HG02938 (cell line): ENCODE measurements around the gene TNFRSF8.
"Not testable (repeated sequence)": the region's sequence is repeated elsewhere in the genome, so short reads cannot be mapped to it uniquely, and the experiment has no call there.

Experiments used
- ATAC-seq: cut with Tn5 transposase; IDR thresholded peaks from one replicate; pipeline ENCODE4 v1.9.1; 2021; ENCODE audit warnings: mild to moderate bottlenecking, moderate library complexity; ENCODE audit not compliant: unreplicated experiment

TNFRSF8 gene

DNA sequence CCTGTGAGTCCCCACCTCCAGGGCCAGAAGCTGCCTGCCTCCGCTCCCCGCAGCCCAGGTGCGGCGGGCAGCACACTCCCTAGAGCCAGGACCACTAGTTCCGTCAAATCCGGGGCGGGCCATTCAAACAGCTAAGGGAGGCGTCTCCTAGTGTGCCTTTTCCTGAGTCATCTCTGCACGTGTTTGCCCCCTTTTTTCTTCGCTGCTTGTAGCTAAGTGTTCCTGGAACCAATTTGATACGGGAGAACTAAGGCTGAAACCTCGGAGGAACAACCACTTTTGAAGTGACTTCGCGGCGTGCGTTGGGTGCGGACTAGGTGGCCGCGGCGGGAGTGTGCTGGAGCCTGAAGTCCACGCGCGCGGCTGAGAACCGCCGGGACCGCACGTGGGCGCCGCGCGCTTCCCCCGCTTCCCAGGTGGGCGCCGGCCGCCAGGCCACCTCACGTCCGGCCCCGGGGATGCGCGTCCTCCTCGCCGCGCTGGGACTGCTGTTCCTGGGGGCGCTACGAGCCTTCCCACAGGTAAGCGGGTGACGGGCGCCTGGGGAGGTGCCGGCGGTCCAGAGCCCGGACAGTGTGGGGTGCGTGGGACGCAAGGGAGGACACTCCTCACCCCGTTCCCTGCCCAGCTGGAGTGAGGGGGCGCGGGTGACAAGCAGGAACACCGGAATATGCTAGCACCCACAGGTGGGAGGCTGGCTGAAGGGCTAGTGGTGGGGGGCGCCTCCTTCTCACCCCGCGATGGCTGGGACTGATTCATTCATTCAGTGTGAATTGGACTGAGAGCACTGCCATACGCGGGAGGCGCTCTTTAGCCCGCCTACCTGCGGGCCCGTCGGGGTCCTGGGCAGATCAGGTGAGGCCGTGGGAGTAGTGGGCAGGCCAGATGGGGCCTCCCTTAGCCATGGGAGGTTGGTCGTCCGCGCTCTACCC, at the start of gene TNFRSF8:
Gene TNFRSF8, plus strand, starts transcription at position 163 of the 932 bp plus-strand sequence. Its CDS starts 296 bp downstream, at position 459.
- no peak for ATAC-seq

DNA sequence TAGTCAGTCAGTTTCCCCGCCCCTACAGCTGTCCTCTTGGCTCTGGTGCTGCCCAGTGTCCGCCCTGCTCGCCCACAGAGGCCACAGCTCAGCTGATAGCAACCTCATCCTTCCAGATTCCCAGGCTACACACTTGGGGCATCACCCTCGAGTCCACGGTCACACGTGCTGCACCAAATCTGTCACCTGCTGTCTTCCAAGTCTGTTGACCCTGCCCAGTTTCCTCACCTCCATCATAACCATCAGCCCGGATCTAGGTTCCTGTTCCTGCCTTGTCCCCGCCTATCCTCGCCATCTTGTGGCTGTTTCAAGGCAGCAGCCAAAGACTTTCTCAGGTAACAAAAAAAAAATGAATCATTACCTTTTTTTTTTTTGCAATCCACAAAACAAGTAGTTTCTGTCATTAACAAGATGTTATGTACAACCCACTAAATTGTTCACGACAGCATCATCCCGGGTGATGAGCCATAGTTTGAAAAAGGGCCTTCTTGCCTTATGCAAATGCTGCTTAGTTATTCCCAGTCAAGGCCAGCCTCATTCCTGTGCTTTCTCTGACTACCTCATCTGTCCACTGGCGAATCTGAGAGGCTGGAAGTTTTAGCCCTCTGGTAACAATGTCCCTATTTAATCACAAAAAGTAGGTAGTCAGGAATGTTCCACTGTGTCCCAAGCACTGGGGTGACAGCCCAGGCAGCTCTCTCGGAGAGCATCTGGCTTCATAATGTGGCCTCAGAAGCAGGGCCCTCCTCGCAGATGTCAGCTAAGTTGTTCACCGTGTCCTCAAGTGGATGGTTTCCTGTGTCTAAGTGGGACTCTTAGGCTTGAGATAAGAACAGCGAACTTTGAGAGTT, 48.7 kb upstream of the TNFRSF8 start:
- no peak for ATAC-seq

DNA sequence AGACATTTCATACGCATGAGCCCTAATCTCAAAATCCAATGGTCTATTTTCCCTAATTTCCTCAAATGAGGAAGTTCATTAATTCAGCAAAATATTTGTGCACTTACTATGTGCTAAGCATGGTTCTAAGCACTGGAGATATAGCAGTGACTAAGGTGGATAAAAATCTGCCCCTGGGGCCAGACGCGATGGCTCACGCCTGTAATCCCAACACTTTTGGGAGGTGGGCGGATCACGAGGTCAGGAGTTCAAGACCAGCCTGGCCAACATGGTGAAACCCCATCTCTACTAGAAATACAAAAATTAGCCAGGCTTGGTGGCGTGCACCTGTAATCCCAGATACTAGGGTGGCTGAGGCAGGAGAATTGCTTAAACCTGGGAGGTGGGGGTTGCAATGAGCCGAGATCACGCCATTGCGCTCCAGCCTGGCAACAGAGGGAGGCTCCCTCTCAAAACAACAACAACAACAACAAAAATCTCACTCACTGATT, 48.1 kb upstream of the TNFRSF8 start:
- ATAC-seq = no peak

DNA sequence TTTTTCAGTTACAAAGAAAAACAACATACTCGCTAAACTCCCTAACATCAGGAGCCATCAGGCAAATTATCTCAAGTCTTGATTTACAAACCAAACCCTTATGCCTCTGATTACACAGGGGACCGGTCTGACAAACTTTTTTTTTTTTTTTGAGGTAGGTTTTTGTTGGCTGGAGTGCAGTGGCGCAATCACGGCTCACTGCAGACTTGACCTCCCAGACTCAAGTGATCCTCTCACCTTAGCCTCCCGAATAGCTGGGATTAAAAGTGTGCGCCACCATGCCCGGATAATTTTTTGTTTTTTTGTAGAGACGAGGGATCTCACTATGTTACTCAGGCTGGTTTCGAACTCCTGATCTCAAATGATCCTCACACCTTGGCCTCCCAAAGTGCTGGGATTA, 47.6 kb upstream of the TNFRSF8 start:
- no peak for ATAC-seq

DNA sequence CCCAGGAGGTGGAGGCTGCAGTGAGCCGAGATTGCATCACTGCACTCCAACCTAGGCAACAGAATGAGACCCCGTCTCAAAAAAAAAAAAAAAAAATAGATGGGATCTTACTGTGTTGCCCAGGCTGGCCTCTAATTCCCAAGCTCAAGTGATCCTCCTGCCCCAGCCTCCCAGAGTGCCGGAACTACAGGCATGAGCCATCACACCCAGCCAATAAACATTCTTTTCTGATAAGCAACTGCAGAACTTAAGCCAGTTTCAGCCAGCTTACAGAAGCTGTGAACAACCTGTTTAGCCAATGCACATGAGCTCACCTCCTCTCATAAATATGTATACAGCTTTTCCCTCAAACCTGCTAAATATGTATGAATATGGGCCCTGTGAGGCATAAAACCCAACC, 46.9 kb upstream of the TNFRSF8 start:
- ATAC-seq = no peak

DNA sequence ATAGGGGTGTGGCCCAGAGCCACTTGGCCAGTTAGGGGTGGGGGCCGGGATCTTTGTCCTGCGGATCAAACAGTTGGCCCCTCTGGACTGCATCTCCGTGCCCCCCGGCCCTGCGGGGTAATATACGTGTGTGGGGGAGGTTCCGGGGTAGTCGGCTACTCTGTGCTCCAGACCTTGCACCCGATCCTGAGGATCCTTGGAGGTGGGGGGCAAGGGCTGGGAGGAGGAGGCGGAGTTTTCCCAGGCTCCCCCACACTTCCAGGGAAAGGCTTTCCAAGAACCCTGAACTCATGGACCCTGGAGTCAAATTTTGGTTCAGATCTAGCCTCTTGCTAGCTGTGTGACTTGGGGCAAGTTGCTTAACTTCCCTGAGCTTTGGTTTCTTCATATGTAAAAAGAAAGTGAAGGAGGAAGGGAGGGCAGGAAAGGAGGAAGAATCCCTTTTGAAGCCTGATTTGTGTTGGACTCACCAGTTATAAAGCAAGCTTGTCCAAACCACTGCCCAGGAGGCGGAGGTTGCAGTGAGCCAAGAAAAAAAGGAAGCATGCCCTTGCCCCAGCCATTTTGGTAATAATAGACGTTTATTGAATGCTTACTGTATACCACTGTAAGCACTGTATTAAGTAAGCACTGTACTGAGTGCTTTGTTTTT, 43.1 kb upstream of the TNFRSF8 start:
- ATAC-seq = no peak

DNA sequence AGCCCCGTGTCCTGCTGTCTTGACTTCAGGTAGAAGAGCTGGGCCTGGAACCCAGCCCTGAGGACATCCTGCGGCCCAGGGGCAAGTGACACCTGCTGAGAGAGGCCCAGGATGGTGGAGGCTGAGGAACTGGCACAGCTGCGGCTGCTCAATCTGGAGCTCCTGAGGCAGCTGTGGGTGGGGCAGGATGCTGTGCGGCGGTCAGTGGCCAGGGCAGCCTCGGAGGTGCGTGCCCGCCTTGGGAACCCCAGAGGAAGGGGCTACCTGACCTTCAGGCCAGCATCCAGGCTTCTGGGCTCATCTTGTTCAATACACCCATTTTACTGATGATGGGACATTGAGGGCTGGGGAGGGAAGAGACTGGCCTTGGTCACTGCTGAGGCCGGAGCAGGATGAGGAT, 41.5 kb upstream of the TNFRSF8 start:
- ATAC-seq = no peak

DNA sequence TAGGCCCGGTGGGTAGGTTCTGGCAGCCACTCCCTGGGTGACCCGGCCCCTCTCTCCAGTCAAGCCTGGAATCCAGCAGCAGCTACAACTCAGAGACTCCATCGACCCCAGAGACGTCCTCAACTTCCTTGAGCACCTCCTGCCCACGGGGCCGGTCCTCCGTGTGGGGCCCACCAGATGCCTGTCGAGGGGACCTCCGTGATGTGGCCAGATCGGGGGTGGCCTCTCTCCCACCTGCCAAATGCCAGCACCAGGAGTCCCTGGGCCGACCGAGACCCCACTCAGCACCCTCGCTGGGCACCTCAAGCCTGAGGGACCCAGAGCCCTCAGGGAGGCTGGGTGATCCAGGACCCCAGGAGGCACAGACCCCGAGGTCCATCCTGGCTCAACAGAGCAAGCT, 41.1 kb upstream of the TNFRSF8 start:
- no peak for ATAC-seq

DNA sequence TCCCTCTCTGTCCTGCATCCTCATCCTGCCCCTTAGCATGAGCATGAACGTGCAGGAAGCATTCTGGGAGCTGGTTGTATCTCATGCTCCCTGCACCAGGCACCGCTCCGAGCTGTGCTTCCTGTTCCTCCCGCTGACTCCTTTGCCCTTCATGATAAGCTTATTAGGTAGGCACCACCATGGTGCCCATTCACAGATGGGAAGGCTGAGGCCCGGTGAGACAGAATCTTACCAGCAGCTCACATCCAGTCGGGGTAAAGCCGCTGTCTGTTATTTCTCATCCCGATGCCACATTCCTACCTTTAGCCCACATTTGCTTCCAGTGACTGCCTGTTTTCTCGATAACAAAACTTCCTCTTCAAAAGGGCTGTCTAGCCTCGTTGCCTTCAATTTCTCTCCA, 36.5 kb upstream of the TNFRSF8 start:
- ATAC-seq = no peak

DNA sequence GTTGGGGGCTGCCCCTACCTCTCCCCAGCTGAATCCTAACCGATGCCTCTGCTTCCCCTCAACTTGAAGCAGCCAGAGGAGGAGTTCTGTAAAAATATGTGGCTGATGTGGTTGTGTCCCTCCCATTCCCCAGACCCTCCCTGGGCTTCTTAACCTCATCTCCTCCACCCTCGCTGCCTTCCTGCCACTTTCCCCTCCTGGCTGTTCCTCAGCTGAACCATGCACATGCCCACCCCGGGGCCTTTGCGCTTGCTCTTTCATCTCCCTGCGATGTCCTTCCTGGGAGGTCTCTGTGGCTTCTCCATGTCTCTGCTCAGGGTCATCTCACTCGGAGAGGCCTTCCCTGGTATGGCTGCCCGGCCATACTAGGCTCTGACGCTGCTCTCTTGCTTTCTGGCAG, 34.9 kb upstream of the TNFRSF8 start:
- no peak for ATAC-seq

DNA sequence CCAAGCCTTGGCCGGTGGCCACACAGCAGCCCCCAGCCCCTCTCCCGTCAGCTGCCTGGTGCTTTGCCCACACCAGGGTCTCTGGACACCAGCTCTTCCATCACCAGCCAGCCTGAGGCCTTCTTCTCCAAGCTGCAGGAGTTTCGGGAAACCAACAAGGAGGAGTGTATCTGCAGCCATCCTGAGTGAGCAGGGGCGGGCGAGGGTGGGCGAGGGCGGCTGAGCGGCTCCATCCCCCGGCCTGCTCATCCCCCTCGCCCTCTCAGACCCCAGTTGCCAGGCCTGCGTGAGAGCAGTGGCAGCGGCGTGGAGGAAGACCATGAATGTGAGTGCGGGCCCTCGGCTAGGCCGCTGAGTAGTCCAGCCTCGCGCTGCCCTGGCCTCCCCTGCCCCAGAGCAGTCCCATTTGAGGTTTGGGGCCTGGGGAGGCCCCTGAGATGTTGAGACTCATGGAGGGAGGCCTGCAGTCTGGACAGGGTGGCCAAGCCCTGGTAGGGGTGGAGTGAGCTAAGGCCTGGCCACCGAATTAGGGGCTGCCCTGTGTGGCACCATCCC, 34.1 kb upstream of the TNFRSF8 start:
- ATAC-seq = no peak

DNA sequence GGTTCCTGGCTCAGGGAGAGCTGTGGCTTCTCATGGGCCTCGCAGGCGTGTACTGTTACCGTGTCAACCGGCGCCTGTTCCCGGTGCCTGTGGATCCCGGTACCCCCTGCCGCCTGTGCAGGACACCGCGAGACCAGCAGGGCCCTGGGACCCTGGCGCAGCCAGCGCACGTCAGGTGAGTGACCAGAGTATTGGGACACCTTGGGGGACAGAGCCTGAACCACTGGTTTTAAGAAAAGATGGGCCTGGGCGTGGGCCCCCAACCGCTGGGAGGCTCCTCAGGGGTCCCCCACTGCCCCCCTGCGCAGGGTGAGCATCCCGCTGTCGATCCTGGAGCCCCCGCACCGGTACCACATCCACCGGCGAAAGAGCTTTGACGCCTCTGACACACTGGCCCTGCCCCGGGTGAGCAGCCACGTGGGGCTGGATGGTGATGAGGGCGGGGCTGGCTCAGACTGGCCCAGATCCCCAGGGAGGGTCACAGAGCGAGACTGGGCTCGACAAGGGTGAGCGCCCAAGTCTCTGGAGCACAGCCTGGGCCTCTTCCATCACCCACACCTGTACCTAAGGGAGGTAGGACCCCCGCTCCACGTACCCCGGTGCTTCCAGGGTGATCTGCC, 33.3 kb upstream of the TNFRSF8 start:
- ATAC-seq = no peak

DNA sequence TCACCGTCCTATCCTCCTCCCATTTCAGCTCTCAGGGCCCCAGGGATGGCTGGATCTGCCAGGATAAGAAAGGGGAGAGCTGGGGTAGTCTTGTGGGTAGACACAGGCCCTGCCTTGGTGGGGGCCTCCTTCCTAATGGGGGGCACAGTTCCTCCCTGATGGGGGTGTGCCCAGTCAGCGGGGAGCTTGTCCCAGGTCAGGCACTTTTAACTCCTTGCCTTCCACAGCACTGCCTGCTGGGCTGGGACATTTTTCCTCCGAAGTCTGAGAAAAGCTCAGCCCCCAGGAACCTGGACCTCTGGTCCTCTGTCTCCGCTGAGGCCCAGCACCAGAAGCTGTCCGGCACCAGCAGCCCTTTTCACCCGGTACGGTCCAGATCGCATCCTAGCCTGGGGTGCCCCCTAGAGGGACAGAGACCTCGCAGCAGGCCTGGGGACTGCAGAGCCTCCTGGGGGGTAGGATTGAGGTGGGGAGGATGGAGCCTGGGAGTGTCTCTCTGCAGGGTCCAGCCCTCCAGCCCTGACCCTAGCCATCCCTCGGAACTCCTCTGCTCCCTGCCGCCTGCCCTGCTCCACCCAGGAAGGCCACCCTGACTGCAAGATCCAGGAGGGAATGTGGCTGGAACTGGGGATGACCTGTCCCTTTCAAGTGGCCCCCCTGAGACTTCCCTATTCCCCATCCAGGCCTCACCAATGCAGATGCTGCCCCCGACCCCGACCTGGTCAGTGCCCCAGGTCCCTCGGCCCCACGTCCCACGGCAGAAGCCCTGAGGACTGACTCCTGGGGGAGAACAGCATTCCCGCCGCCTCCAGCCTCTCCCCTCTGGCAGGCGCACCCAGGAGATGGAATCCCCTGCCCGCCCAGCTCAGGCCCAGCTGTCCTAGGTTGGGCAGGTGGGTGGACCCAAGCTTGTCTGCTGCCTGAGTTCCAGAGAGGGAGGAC, 31.8 kb upstream of the TNFRSF8 start:
- no peak for ATAC-seq

DNA sequence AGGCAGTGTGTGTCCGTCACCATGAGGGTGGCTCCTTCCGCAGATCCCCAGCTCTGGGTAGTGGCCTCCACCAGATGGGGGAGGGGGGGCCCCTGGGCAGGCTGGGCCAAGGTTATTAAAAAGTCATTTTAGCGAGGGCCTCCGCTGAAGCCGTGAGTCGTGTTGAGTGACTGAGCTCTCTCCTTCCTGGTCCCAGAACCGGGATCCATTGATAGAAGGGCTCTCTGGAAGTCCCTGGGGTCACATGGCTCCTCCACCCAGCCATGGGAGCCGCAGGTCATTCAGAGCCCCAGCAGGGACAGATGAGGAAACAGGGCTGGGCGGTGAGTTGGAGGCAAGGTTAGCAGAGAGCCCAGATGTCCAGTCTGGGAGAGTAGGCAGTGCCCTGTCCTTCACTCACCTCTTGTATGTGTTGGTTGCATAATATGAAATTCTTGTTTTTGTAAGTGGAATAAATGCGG, 30.9 kb upstream of the TNFRSF8 start:
- ATAC-seq = no peak

DNA sequence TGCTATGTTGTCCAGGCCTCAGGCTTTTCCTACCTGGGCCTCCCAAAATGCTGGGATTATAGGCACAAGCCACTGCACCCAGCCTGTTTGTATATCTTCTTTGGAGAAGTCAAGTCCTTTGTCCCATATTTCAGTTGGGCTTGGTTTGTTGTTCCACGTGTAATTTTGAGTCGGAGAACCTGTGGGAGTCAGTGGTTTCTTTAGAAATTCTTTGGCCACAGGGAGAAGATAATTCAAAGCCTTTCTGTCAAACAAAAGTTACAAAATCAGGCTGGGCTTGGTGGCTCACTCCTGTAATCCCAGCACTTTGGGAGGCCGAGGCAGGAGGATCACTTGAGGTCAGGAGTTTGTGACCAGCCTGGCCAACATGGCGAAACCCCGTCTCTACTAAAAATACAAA, 29.7 kb upstream of the TNFRSF8 start:
- not testable (repeated sequence) for ATAC-seq

DNA sequence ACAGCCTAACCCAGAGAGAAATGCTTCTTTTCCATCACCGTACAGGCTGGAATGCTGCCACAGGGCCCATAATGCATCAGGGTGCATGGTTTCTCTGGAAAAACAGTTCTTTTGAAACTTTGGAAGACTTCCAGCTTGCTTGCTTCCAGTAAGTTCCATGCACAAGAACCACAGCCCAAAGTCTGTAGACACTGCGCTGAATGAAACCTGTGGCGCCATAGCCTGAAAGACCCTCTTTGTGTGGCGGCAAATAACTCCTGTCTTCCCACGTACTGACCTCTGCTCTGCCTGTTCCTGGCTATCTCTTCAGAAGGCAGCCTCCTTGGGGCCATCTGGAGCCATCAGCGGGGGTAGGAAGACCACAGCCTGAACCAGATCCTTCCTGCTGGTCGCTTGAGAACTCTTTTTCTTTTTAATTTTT, 28.7 kb upstream of the TNFRSF8 start:
- no peak for ATAC-seq

DNA sequence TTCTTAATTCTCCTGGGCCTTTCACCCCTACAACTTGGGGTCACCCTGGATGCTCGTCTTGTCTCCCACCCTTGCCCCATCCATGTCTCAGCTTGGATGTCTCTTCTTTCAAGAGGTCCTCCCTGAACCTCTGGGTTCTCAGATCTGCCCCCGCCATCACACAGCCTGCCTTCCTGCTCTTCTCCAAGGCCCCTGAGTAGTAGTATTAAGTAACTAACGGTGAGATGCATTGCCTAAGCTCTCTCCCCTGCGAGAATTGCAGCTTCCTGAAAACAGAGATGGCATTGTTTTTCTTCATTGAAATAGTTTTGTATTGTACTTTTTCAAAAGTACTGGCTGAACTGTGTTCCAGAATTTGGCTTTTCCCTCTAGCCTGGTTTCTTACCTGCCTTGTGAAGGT, 27.8 kb upstream of the TNFRSF8 start:
- no peak for ATAC-seq

DNA sequence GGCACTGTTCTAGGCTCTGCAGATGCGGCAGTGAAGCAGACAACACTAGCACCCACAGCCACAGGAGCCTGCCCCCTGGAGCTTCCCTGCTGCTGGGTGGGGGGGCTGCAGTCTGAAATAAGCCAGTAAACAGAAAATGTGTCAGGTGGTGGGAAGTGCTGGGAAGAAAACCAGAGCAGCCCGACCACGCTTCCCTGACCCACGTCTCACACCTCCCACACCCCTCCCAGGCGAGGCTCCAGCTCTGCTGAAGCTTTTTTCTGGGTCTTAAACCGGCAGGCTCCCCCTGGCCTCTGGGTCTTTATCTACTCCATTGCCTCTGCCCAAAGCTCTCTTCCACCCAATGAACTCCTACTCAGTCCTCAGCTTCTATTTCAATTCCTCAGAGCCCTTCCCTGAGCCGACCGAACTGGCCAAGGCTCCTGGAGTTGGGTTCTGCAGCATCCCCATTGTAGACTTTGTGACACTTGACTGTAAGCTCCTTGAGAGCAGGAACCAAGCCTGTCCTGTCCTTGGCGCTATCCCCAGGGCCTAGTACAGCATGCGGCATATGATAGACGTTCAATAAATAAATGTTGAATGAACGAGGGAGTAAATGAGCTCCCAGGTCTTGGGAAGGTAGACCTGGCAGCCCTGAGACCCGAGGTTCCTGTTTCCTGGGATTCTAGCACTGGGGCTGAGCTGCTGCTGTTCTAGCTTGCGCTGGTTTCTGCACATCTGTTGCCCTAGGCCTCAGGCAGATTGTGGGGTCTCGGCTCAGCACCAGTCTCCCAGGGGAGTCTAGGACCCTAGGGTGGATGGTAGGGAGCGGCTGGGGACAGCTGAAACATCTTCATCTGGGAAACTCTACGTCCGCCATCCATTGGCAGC, 25.4 kb upstream of the TNFRSF8 start:
- no peak for ATAC-seq
